HG02678 (cell line): ENCODE data around the gene AHCTF1.
"Not testable (repeated sequence)": the region's sequence is repeated elsewhere in the genome, so short reads cannot be mapped to it uniquely, and the experiment has no call there.

Experiments used
- ATAC-seq: cut with Tn5 transposase; IDR thresholded peaks from one replicate; pipeline ENCODE4 v1.9.1; 2021; ENCODE audit warnings: mild to moderate bottlenecking, moderate library complexity; ENCODE audit not compliant: unreplicated experiment

The AHCTF1 gene

GRCh38 chr1:246843876-246844275 lies 87.9 kb downstream of the AHCTF1 start:
- ATAC-seq, result no peak

- ATAC-seq, result not testable (repeated sequence)
Observed at GRCh38 chr1:246840761-246841160, 91.0 kb downstream of the AHCTF1 start.

- no peak for ATAC-seq
Observed at GRCh38 chr1:246838118-246838456, 93.7 kb downstream of the AHCTF1 start.

GRCh38 chr1:246837418-246838117 lies 94.2 kb downstream of the AHCTF1 start:
- peak; percentile 61 for ATAC-seq

- ATAC-seq, result no peak
Observed at GRCh38 chr1:246836209-246836966, 95.4 kb downstream of the AHCTF1 start.

GRCh38 chr1:246831543-246831942 lies 100.2 kb downstream of the AHCTF1 start:
- ATAC-seq, result no peak

- no peak for ATAC-seq
Observed at GRCh38 chr1:246828818-246829217, 102.9 kb downstream of the AHCTF1 start.

- no peak for ATAC-seq
Observed at GRCh38 chr1:246827396-246827795, 104.4 kb downstream of the AHCTF1 start.

GRCh38 chr1:246825557-246826175 lies 106.1 kb downstream of the AHCTF1 start:
- no peak for ATAC-seq

- no peak for ATAC-seq
Observed at GRCh38 chr1:246824541-246824940, 107.2 kb downstream of the AHCTF1 start.

- not testable (repeated sequence) for ATAC-seq
Observed at GRCh38 chr1:246822154-246822553, 109.6 kb downstream of the AHCTF1 start.

- ATAC-seq, result no peak
Observed at GRCh38 chr1:246820666-246821065, 111.1 kb downstream of the AHCTF1 start.

GRCh38 chr1:246817778-246818177 lies 114.0 kb downstream of the AHCTF1 start:
- ATAC-seq, result not testable (repeated sequence)

GRCh38 chr1:246815693-246816270 lies 116.0 kb downstream of the AHCTF1 start:
- ATAC-seq, result peak; percentile 56

- no peak for ATAC-seq
Observed at GRCh38 chr1:246814890-246815289, 116.9 kb downstream of the AHCTF1 start.

- ATAC-seq, result not testable (repeated sequence)
Observed at GRCh38 chr1:246813325-246813724, 118.4 kb downstream of the AHCTF1 start.

GRCh38 chr1:246811985-246812384 lies 119.8 kb downstream of the AHCTF1 start:
- ATAC-seq, result no peak

GRCh38 chr1:246809473-246809872 lies 122.3 kb downstream of the AHCTF1 start:
- no peak for ATAC-seq

- no peak for ATAC-seq
Observed at GRCh38 chr1:246805135-246805716, 126.5 kb downstream of the AHCTF1 start.

- ATAC-seq, result no peak
Observed at GRCh38 chr1:246803883-246804282, 127.9 kb downstream of the AHCTF1 start.

GRCh38 chr1:246803373-246803772 lies 128.4 kb downstream of the AHCTF1 start:
- ATAC-seq, result no peak
